Hematopoietic multipotent progenitor cell treated with erythropoietin and hydrocortisone succinate and interleukin-3 and kit ligand, for 15 days (in vitro differentiated cells): Measurements from ENCODE around the gene FAM234A.
A peak's percentile ranks its signal among the peaks of the same experiment; 100 is the strongest.
"Not testable (repeated sequence)": the region's sequence is repeated elsewhere in the genome, so short reads cannot be mapped to it uniquely, and the experiment has no call there.

Experiments
- DNase-seq: peaks from one replicate; pipeline ENCODE4 v3.0.0-alpha.2; 2015; ENCODE audit warnings: low spot score

The FAM234A gene

GRCh38 chr16:230949-231348 is 3.7 kb upstream of the FAM234A start:
- DNase-seq, result no peak

- no peak for DNase-seq
These were observed 5.3 kb downstream of the FAM234A start for GRCh38 chr16:239948-240277.

- DNase-seq, result no peak
These were observed 5.9 kb downstream of the FAM234A start for GRCh38 chr16:240559-240958.

- no peak for DNase-seq
These were observed 7.7 kb downstream of the FAM234A start for GRCh38 chr16:242281-242680.

- DNase-seq, result no peak
These were observed 8.7 kb downstream of the FAM234A start for GRCh38 chr16:243348-243747.

GRCh38 chr16:245105-245504 is 10.5 kb downstream of the FAM234A start:
- no peak for DNase-seq

- DNase-seq, result no peak
These were observed 12.4 kb downstream of the FAM234A start for GRCh38 chr16:247027-247426.

GRCh38 chr16:249431-249830 is 14.8 kb downstream of the FAM234A start:
- no peak for DNase-seq

- no peak for DNase-seq
These were observed 18.0 kb downstream of the FAM234A start for GRCh38 chr16:252366-253337.

- DNase-seq, result no peak
These were observed 19.2 kb downstream of the FAM234A start for GRCh38 chr16:253833-254232.

- DNase-seq, result no peak
These were observed 19.8 kb downstream of the FAM234A start for GRCh38 chr16:254461-254860.

GRCh38 chr16:255183-255582 is 20.6 kb downstream of the FAM234A start:
- DNase-seq, result no peak

GRCh38 chr16:258091-258490 is 23.5 kb downstream of the FAM234A start:
- DNase-seq, result not testable (repeated sequence)

GRCh38 chr16:259226-259625 is 24.6 kb downstream of the FAM234A start:
- peak; percentile 14 for DNase-seq

- no peak for DNase-seq
These were observed 25.2 kb downstream of the FAM234A start for GRCh38 chr16:259814-260253.

- DNase-seq, result no peak
These were observed 25.7 kb downstream of the FAM234A start for GRCh38 chr16:260326-260725.

- no peak for DNase-seq
These were observed 26.5 kb downstream of the FAM234A start for GRCh38 chr16:261031-261691.

- no peak for DNase-seq
These were observed 27.6 kb downstream of the FAM234A start for GRCh38 chr16:262121-262745.

GRCh38 chr16:263182-263774 is 28.7 kb downstream of the FAM234A start:
- no peak for DNase-seq

- DNase-seq, result no peak
These were observed 29.3 kb downstream of the FAM234A start for GRCh38 chr16:263944-264343.

GRCh38 chr16:264440-264951 is 29.9 kb downstream of the FAM234A start:
- DNase-seq, result no peak

- DNase-seq, result no peak
These were observed 30.4 kb downstream of the FAM234A start for GRCh38 chr16:265002-265529.
